GM18498 (cell line): ENCODE results near the gene THY1.
"Not testable (repeated sequence)": the region's sequence is repeated elsewhere in the genome, so short reads cannot be mapped to it uniquely, and the experiment has no call there.

ENCODE experiments used
- ATAC-seq: cut with Tn5 transposase; IDR thresholded peaks from one replicate; pipeline ENCODE4 v1.9.1; 2021; ENCODE audit warnings: mild to moderate bottlenecking, moderate library complexity; ENCODE audit not compliant: unreplicated experiment

Gene THY1

DNA sequence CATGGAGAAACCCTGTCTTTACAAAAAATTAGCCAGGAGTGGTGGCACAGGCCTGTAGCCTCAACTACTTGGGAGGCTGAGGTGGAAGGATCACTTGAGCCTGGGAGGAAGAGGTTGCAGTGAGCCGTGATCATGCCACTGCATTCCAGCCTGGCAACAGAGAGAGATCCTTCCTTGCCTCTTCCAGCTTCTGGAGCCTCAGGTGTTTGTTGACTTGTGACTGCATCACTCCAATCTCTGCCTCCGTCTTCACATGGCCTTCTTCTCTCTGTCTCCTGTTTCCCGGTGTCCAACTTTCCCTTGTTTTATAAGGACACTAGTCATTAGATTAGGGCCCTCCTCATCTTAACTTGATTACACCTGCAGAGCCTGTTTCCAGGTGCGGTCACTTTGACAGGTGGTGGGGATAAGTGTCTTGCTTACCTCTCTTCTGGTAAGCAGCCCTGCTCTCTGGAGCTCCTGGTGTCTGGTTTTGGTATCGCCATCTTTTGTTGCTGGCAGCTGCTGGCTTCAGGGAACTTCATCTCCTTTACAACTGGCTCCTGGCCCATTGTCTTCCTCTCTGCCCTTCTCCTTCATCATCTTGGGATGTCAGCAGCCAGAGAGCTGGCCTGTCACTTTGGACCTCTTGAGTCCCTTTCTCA, 33.2 kb downstream of the THY1 start:
- ATAC-seq, result no peak

DNA sequence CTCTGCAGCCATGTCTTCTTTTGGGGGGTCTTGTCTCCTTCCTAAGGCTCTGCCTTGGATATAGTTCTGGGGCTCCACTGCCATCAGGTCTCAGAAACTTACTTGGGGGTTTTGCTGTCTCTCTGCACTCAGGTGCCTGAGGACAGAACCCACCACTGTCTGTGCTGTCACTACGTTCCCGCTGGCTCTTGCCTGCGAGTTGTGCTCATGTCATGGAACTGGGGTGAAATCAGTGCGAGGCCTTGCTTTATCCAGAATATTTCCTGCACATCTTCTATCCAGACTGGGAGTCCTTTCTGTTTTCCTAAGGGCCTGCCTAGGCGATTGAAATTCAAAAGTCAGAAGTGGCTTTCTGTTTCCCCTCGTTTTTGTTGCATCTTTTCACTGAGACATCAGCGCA, 34.9 kb downstream of the THY1 start:
- ATAC-seq, result no peak

DNA sequence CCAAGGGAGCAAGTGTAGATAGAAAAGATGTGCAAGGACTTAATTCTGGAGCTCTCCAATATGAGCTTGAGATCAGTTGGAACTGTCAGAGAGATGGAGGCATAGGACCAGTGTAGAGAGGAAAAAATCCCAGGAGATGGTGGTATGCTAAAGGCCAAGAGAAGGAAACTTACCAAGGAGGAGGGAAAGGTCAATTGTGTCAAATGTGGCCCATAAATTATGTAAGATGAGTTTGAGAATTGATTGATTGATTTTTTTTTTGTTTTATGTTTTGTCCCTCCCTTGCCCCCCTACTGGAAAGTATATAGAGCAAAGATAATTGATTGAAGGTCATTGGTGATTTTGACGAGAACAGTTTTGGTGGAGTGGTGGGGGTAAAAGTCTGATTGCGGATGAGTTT, 38.6 kb downstream of the THY1 start:
- no peak for ATAC-seq

DNA sequence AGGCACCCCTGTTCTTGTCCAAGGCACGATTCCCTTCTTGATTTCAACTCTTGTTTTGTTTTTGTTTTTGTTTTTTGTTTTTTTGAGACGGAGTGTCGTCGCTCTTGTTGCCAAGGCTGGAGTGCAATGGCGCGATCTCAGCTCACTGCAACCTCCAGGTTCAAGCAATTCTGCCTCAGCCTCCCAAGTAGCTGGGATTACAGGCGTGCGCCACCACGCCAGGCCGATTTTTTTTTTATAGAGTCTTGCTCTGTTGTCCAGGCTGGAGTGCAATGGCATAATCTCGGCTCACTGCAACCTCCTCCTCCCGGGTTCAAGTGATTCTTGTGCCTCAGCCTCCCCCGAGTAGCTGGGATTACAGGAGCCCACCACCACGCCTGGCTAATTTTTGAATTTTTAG, 40.5 kb downstream of the THY1 start:
- ATAC-seq, result not testable (repeated sequence)

DNA sequence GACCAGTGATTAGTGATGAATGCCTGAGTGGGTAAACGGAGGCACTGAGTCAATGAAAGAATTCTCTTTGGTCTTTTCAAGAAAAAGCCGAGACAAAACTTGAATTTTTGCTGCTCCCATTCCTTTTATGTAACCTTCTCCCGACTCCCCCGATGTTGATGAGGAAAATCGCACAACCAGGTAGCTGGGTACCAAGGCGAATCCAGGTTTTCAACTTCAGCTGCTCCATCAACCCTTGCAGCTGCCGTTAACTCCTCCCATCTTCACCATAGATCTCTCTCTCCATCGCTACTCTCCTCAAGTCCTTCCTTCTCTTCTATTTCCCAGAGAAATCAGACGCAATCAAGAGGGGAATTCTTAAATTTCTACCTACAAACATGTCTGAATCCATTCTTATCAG, 40.9 kb downstream of the THY1 start:
- ATAC-seq, result no peak

DNA sequence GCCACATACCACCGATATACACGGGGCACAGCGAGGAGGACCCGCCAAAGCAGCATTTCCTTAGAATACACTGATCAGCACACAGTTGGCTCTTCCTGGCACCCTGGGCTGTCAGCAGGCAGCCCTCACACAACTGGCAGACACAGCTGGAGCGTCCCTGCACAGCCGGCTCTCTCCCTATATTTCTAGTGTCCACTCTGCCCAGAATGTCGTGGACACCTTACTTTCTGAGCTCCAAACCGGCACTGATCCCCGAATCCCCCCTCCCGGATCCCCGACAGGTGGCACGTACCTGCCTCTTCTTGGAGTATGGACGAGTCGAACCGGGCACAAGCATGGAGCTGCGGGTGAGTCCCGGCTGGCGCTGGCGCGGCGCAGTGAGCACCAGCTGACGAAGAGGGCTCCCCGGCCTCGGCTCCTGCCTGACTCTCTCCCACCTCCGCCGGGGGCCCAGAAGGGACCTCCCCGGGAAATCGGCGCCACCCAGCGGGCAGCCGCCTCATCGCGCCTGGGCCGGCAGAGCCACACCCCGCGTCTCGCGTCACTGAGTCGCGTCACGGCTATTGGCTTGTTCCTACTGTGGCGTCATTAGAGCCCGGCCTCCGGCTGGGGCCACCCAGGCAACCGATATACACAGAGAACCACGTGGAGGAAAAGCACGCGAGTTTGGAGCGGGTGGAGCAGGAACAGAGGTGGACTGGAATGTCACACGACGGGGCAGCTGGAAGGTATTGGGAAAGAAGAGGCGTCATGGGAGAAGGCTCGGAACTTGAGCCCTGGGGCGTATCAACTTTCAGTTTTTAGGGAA, 41.6 kb downstream of the THY1 start, which contains the start of gene USP2:
Gene USP2, minus strand, starts transcription at position 510 of the 808 bp plus-strand sequence. CDS start 8,210 bp downstream, outside the sequence.
- ATAC-seq, result peak; percentile 99

DNA sequence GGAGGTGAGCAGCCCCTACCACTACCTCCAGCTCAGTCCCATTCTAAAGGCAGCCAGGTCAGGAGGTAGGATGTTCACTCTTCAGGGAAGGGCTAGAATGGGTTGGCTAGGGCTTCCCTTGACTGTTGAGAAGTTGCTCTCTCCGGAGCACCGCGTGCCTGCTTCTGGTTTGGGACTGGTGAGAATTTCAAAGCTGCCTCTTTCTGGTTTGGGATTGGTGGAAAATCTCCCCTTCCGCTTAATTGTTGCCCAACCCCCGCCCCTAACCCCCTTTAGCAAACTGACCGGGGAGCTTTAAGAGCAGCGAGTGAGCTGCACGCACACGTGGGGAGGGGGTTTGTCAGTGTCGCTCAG, 42.2 kb downstream of the THY1 start:
- no peak for ATAC-seq

DNA sequence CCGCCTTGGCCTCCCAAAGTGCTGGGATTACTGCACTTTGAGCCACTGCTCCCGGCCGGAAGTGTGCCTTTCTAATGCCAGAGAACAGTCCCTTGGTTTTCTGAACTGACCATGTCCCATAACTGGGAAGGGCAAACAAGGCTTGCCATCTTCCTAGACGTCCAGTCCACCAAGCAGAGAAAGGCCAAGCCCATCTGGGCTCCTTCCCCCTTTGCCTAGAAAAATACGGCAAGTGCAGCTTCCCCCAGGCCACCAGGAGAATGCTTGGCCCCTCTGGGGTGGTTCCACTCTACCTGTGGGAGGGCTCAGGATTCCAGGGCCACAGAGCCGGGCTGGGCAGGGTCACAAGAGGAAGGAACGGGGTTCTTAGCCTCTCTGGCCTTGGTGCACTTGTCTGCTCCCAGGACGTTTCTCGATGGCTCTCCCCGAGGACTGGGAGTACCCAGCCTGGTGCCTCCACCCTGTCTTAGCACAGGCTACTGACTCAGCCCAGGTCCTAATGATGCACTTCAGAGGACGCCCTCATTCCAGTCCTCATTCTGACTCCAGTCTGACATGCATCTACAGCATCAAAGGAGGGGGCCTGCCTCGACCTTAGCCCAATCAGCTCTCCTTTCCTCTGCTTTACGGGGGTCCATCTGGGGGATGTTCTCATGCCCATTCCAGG, 42.7 kb downstream of the THY1 start:
- no peak for ATAC-seq

DNA sequence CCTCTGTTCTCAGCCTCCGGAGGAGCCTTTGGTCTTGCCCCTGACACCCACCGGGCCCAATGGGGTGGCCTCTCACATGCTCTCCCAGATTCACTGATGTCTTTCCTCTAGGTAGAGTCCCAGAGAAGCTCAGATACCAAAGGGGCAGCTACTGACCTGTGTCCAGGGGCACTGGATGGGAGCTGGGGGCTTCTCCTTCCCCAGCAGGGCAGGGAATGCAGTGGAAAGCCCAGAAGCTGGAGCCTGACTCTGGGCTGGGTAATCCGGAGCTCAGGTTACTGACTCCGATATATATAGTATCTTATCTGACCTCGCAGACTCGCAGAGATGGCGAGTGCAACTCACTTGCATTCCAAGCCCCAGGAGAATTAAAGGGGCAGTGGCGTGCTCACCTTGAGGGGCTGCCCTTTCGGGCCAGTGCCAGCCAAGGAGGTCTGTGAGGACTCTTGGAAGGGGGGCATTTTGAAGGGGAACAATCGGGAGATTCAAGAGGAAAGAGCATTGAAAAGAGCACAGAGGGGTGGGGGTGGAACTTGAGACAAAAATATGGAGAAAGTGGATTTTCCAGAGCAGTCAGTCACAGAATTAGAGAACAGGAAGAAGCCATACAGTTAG, 44.0 kb downstream of the THY1 start:
- ATAC-seq, result no peak

DNA sequence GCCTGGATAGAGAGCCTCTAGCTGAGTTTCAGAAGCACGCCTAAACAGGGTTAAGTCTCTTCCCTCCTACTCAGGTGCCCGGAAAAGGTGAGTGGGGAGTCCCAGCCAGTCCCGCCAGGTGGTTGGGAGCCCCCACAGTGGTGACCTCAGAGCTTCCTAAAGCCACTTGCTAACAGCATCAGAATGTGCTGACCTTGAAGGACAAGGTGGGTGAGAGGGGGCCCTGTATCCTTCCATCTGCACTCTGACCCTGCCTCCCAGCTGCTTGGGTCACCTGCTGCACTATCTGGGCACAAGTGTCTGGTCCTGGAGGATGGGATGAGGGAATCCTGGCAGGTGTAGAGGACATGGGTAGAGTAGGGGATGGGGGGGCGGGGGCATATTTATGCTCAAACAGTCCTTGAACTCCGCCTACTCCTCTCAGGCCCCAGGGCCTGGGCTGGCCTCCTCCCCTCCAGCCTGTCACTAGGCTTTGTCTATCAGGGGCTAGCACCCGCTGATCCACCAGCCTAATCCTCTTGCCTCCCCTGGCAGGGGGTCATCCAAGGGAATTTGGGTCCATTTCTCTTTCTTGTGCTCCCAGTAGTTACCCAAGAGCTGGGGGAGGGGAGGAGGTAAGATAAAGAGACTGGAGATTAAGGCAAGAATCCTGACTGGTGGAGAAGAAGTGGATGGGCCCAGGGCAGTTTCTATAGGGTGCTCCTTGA, 44.9 kb downstream of the THY1 start:
- ATAC-seq, result no peak

DNA sequence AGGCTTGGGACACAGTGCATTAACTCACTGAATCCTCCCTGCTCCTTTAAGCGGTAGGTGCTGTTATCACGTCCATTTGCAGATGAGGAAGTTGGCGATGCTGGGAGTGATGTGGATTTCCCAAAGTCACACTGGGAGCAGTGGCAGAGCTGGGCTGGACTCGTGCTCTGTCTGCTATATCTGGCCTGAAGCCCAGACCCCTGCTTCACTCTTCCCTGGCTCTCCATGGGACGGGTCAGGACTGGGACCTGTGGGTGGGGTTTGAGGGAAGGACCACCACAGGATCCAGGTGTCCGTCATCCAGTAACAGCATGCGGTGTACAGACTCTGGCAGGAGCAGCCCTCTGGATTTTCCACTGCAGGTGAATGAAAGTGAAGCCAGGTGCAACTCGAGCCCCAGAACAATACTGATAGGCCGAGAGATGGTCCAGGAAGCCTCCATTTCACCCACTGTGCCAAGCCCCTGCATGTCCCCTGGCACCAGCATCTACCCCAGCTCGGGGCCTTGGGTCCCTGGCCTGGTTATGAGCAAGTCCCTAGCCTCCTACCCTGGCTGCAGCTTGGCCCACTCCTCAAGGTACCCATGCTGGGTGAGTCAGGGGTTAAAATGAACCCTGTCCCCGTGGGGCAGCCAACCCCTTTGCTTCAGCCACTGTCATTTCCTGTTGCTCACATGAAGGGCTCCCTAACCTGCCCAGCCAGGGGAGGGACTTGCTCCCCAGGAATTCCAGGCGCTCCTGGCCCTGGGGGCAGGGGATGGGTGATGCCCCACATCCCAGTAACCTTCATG, 45.7 kb downstream of the THY1 start:
- no peak for ATAC-seq

DNA sequence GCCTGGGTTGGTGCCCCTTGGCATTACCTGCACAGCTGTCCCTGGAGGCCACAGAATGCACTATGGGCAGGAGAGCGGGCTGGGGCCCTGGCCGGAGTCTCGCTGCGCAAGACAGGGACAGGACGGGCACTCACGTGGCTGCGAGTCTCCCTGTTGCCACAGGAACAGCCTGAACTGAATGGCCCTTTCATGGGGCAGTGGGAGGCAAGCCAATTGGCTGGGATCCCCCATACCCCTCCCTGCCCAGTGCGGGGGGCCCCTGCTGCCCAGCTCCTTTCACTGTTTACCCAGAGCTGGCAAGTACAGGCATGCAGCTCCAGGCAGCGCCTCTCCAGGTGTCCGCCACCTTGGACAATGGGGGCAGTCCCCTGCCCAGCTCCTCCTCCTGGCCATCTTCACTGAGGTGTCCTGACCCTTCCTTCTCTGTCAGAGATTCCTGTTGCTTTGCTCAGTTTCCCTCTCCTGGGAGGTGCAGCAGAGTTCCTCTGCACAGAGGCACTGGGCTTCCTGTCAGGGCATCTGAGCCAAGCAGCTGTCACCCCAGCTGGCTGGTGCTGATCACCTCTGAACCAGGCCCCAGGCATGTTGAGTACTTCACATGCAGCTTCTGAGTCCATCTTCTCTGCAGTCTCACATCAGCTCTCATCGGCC, 46.6 kb downstream of the THY1 start:
- no peak for ATAC-seq

DNA sequence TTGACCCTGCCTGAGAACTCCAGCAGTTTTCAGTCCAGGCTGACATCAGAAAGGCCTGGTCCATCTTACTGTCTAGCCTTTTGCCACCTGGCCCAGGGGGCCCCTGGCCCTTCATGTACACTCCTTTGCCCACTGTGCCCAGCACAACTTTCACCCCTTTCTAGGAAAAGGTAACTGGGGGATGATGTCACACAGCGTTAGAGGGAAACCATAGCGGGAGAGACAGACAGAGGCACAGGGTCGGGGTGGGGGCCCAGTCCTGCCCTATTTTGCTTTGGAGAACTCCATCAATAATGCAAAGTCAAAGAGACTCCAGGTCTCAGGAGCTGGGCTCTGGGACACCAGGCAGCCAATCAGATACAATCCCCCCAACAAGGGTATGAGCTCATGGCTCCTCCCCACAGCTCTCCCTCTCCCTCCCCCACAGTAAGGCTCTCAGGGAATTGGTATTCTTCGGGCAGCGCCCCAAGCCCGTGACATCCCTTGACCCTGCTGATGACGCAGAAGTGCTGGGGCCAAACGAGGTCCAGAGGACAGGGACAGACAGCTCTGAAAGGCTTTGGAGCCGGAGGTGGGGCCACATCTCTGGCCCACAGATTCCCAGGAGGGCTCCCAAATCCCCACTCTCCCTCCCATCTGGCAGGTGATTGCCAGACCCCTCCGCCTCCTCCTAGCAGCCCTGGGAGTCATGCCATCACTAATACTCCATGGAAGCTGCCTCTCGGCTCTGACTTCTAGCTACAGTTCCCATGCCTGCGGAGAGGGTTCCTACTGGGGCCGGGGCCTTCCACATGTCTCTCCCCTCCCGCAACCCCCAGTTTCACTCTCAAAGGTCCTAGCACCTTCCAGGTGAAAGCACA, 47.4 kb downstream of the THY1 start:
- no peak for ATAC-seq

DNA sequence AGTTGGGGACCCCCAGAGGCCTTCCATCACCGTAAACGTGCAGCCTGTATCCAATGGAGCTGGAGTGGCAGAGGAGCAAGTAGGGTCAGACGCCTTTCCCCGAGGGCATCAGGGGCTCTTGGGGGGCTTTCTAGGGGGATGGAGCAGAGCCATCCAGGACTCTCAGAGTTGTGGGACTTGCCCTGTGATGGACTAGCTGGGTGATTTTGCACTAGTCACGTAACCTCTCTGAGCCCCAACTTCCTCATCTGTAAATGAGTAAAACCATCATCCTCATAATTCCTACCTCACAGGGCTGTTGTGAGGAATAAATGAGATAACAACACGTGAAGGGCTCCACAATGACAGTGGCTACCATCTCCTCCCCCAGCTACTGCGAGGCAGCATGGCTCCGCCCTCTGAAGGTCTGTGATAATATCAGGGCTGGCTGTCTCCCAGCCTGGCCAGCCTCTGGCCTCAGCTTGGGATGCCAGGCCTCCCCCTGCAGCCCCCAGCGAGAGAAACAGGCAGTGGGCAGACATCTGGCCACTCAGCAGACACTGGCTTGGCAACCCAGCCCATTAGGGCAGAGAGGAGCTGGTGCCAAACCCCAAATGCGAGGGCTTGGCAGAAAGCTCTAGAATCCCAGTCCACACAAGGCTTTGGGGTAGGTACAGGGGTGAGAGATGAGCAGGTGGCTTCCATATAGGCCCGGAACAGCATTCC, 48.2 kb downstream of the THY1 start:
- ATAC-seq, result no peak

DNA sequence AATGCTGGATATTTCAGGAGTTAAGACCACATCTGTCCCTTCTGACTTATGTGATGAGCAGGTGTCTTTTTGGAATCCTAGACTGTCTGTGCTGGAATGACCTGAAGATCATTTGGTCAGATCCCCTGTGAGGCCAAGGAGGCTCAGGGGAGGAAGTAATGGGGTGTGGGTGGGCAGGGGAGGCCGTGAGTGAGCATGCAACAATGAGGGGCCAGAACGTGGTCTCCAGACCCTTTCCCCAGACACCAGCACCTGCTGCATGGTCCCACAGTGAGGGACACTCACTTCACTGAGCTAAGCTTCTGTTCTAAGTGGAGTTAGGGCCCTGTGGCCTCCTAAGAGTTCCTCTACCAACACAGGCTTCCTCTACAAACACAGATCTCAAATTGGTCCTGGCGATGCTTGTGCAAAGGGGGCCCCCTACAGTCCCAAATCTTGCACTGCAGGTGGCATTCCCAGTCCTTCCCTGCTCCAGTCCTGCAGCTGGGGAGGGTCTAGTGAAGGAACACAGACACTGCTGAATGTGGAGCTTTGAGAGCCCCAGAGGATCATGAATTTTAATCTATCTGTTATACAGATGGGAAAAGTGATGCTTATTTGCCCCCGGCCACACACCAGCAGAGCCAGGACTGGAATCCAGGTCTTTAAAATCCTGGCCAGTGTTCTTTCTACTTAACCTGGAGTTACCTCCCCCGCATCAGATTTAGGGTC, 48.9 kb downstream of the THY1 start:
- no peak for ATAC-seq

DNA sequence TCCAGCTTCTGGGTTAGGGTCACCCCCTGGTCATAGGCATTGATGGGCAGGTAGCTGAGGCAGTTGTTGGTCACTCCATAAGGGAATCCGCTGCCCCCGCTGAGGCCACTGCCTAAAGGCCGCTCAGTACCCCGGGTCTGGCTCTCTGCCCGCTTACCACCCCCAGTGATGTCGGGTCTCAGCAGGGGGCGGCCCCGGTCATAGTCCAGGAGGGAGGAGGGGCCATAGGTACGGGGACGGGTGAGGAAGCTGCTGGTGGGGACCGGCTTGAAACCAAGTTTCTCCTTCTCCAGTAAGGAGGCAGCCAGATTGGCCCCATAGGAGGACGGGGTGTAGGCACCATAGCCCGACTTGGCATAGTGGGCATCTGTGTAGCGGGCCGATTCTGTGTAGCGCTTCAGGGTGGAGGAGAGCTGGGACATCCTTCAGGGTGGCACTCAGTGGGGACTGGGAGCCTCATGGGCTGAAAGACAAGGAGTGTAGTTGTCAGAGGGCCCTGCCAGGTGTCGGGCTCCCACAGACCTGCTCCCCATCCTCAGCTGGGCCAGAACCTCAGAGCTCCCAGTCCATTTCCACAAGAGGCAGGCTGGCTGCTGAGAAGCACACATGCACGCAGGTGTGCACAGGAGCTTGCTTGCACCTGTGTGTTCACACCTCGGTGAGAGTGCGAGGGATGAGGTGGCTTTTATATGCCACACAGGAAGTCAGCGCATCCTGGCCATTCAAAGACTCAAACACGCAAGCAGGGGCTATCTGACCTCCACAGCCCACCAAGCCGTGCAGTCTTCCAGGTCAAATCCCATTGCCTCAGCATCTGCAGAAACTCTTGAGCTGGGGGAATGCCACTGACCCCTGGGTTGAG, 49.7 kb downstream of the THY1 start:
- no peak for ATAC-seq
